DMS153 (cell line): ENCODE data around the gene EFHD2.
"Not testable (repeated sequence)": the region's sequence is repeated elsewhere in the genome, so short reads cannot be mapped to it uniquely, and the experiment has no call there.

Experiments used
- DNase-seq: peaks from one replicate; lab custom pipeline; 2025; lab: John Stamatoyannopoulos, UW

The EFHD2 gene

GRCh38 chr1:15430787-15431570 is 21.3 kb downstream of the EFHD2 start:
- DNase-seq = no peak

- no peak for DNase-seq
Measured at GRCh38 chr1:15431571-15431948, 21.9 kb downstream of the EFHD2 start.

GRCh38 chr1:15432324-15432723 is 22.6 kb downstream of the EFHD2 start:
- no peak for DNase-seq

GRCh38 chr1:15433471-15433870 is 23.8 kb downstream of the EFHD2 start:
- no peak for DNase-seq

- DNase-seq = not testable (repeated sequence)
Measured at GRCh38 chr1:15434739-15435138, 25.1 kb downstream of the EFHD2 start.

GRCh38 chr1:15435239-15436077 is 25.8 kb downstream of the EFHD2 start:
- DNase-seq = no peak

- no peak for DNase-seq
Measured at GRCh38 chr1:15436881-15437442, 27.3 kb downstream of the EFHD2 start.

GRCh38 chr1:15439325-15439724 is 29.6 kb downstream of the EFHD2 start:
- no peak for DNase-seq

GRCh38 chr1:15440357-15440756 is 30.7 kb downstream of the EFHD2 start:
- DNase-seq = no peak

GRCh38 chr1:15441247-15441646 is 31.6 kb downstream of the EFHD2 start:
- DNase-seq = no peak

GRCh38 chr1:15442119-15442518 is 32.4 kb downstream of the EFHD2 start:
- no peak for DNase-seq

GRCh38 chr1:15442759-15443158 is 33.1 kb downstream of the EFHD2 start:
- DNase-seq = no peak

- no peak for DNase-seq
Measured at GRCh38 chr1:15443281-15443680, 33.6 kb downstream of the EFHD2 start.

GRCh38 chr1:15444468-15445389 is 35.0 kb downstream of the EFHD2 start:
- no peak for DNase-seq

- DNase-seq = no peak
Measured at GRCh38 chr1:15445390-15446122, 35.9 kb downstream of the EFHD2 start.

- no peak for DNase-seq
Measured at GRCh38 chr1:15446212-15446611, 36.5 kb downstream of the EFHD2 start.

- no peak for DNase-seq
Measured at GRCh38 chr1:15448877-15449462, 39.3 kb downstream of the EFHD2 start.

- no peak for DNase-seq
Measured at GRCh38 chr1:15449567-15449966, 39.9 kb downstream of the EFHD2 start.

- DNase-seq = no peak
Measured at GRCh38 chr1:15451014-15451722, 41.5 kb downstream of the EFHD2 start.

GRCh38 chr1:15452216-15452615 is 42.5 kb downstream of the EFHD2 start:
- DNase-seq = no peak
